ENCODE measurements around the gene INMT. TPM values are rescaled to one million over a fixed set of nuclear protein-coding genes. Genes with fewer than 3 reads are reported as not detected.

The INMT gene
- total and polyA plus RNA-seq, 2 donors (not counting 1 experiment from before 2014, with no cell fraction given) = 0.15 TPM; not detected in 1

DNA sequence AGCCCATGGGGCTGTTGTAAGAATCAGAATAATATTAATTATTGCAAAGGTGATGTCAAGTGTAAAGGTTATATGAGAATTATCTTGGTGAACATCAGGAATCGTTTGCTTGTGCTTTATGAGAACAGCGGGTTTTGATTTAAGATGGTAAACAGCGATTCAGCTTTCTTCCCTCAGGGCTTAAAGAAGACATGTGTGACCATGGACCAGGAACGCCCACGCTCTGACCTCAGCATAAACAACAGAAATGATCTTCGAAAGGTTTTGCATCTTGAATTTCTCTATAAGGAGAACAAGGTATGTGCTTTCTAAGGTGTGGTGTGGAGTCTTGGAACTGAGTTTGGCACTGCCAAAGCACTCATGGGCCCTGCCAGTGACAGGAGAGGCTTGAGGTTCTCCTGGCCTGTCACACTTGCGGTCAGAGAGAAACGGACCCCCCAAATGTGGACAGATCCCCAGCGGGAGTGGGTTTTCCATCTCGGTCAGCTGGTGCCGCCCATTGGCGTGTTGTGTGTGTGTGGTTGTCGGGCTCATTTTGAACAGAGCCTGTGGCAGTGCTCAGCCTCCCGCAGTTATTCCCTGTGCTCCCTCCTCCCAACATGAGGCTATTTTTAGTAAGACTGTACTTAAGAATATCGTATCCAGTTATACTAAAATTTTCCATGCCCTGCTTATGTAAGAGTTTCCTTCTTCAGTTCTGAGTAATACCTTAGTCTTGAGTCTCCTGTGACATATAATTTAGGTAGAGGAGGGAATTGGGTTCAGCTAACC lies 26.5 kb downstream of the INMT start:
- H3K79me2 ChIP-seq (ENCODE audit: control insufficient read depth, insufficient read depth, low read length) = no peaks in the 10 kb centered on the region
- Mint-ChIP-seq H3K4me1 (no peaks in the 10 kb centered on the region), H3K9me3 (ENCODE audit: insufficient read depth) (no peaks in the 10 kb centered on the region), H3K27me3 (no peaks in the 10 kb centered on the region), H3K27ac (no peak overlapping the region), H3K4me3 (no peak overlapping the region)
- ChIA-PET CTCF (no interaction called here), POLR2A (no interaction called here)
- H3K36me3 ChIP-seq (replicated peaks in 1 of 2; ENCODE audit: control extremely low read depth in 1 of 2, control insufficient read depth in 1 of 2, extremely low read depth in 1 of 2, insufficient read depth in 2 of 2, low read length in 1 of 2) = no peaks in the 10 kb centered on the region
- ATAC-seq (ENCODE audit: low read depth) (no peak), DNase-seq (no peak)
- no peak overlapping the region for H3K27ac ChIP-seq (ENCODE audit: low read length in 2 of 2)
- intact Hi-C loops (cut with micrococcal nuclease) = no loop called here
- no peak overlapping the region for H3K9ac ChIP-seq (ENCODE audit: low read length)
- H3K27me3 ChIP-seq (replicated peaks in 1 of 4; ENCODE audit: control extremely low read depth in 1 of 4, control insufficient read depth in 3 of 4, insufficient read depth in 4 of 4, low read length in 3 of 4) = no peaks in the 10 kb centered on the region
- H2AFZ ChIP-seq (ENCODE audit: insufficient read depth, low read depth, low read length, poor library complexity, severe bottlenecking) = no peak overlapping the region
- H3K4me3 ChIP-seq (ENCODE audit: control extremely low read depth in 1 of 5, extremely low read depth in 1 of 5, insufficient read depth in 1 of 5, low read depth in 2 of 5, low read length in 4 of 5) = no peak overlapping the region
- no peaks in the 10 kb centered on the region for H3K4me1 ChIP-seq (ENCODE audit: control insufficient read depth in 2 of 2, insufficient read depth in 2 of 2, low read length in 2 of 2)
- WGBS (ENCODE audit: insufficient coverage) = 94% methylated on average over 7 of the region's 15 CpGs
- TF ChIP-seq, protein P1, sequence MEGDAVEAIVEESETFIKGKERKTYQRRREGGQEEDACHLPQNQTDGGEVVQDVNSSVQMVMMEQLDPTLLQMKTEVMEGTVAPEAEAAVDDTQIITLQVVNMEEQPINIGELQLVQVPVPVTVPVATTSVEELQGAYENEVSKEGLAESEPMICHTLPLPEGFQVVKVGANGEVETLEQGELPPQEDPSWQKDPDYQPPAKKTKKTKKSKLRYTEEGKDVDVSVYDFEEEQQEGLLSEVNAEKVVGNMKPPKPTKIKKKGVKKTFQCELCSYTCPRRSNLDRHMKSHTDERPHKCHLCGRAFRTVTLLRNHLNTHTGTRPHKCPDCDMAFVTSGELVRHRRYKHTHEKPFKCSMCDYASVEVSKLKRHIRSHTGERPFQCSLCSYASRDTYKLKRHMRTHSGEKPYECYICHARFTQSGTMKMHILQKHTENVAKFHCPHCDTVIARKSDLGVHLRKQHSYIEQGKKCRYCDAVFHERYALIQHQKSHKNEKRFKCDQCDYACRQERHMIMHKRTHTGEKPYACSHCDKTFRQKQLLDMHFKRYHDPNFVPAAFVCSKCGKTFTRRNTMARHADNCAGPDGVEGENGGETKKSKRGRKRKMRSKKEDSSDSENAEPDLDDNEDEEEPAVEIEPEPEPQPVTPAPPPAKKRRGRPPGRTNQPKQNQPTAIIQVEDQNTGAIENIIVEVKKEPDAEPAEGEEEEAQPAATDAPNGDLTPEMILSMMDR (IDR thresholded peaks at IDR 0.05) = no peak
- no peak for TF ChIP-seq EZH2 (IDR thresholded peaks at IDR 0.05; ENCODE audit: borderline replicate concordance, insufficient read depth, low read depth, low read length, poor library complexity, severe bottlenecking)
- no peaks in the 10 kb centered on the region for H4K20me1 ChIP-seq (ENCODE audit: control insufficient read depth, insufficient read depth, low read length, poor library complexity, severe bottlenecking)
- no peak overlapping the region for H3K4me2 ChIP-seq (replicated peaks; ENCODE audit: low read depth, low read length, poor library complexity, severe bottlenecking)
- H3K9me3 ChIP-seq (ENCODE audit: control extremely low read depth in 1 of 3, control insufficient read depth in 2 of 3, insufficient read depth in 1 of 3, low read length in 2 of 3) = no peaks in the 10 kb centered on the region

DNA sequence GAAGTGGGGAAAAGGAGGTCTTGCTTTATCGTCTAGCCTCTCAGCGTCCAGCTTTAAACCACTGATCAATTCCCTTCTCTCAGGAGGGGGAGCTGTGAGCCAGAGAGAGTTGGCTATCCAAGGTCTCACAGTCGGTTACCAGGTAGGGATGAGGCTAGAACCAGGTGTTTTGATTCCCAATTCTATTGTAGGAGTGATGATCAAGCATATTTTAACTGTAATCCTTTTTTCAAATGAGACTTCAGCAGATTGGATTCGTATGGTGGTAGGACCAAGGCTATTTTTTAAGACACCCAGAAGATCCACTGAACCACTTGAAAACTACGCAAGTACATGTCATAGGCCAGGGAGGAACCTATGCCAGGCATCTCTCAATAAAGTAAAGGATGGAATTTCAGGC lies 27.6 kb downstream of the INMT start:
- no CpG with 5 or more reads among the region's 5 CpGs for WGBS (ENCODE audit: insufficient coverage)
- Mint-ChIP-seq H3K4me1 (no peaks in the 10 kb centered on the region), H3K4me3 (no peak overlapping the region), H3K27ac (no peak overlapping the region), H3K27me3 (no peaks in the 10 kb centered on the region), H3K9me3 (ENCODE audit: insufficient read depth) (no peaks in the 10 kb centered on the region)
- H3K27me3 ChIP-seq (replicated peaks in 1 of 4; ENCODE audit: control extremely low read depth in 1 of 4, control insufficient read depth in 3 of 4, insufficient read depth in 4 of 4, low read length in 3 of 4) = no peaks in the 10 kb centered on the region
- no peak overlapping the region for H3K27ac ChIP-seq (ENCODE audit: low read length in 2 of 2)
- no peaks in the 10 kb centered on the region for H3K79me2 ChIP-seq (ENCODE audit: control insufficient read depth, insufficient read depth, low read length)
- TF ChIP-seq, protein P1 (IDR thresholded peaks at IDR 0.05) = no peak
- no peak for TF ChIP-seq EZH2 (IDR thresholded peaks at IDR 0.05; ENCODE audit: borderline replicate concordance, insufficient read depth, low read depth, low read length, poor library complexity, severe bottlenecking)
- intact Hi-C loops (cut with micrococcal nuclease) = no loop called here
- ChIA-PET POLR2A (no interaction called here), CTCF (no interaction called here)
- H3K9ac ChIP-seq (ENCODE audit: low read length) = no peak overlapping the region
- H2AFZ ChIP-seq (ENCODE audit: insufficient read depth, low read depth, low read length, poor library complexity, severe bottlenecking) = no peak overlapping the region
- no peaks in the 10 kb centered on the region for H3K9me3 ChIP-seq (ENCODE audit: control extremely low read depth in 1 of 3, control insufficient read depth in 2 of 3, insufficient read depth in 1 of 3, low read length in 2 of 3)
- ATAC-seq (ENCODE audit: low read depth) (no peak), DNase-seq (no peak)
- no peak overlapping the region for H3K4me3 ChIP-seq (ENCODE audit: control extremely low read depth in 1 of 5, extremely low read depth in 1 of 5, insufficient read depth in 1 of 5, low read depth in 2 of 5, low read length in 4 of 5)
- H3K36me3 ChIP-seq (replicated peaks in 1 of 2; ENCODE audit: control extremely low read depth in 1 of 2, control insufficient read depth in 1 of 2, extremely low read depth in 1 of 2, insufficient read depth in 2 of 2, low read length in 1 of 2) = no peaks in the 10 kb centered on the region
- H3K4me1 ChIP-seq (ENCODE audit: control insufficient read depth in 2 of 2, insufficient read depth in 2 of 2, low read length in 2 of 2) = no peaks in the 10 kb centered on the region
- H3K4me2 ChIP-seq (replicated peaks; ENCODE audit: low read depth, low read length, poor library complexity, severe bottlenecking) = no peak overlapping the region
- H4K20me1 ChIP-seq (ENCODE audit: control insufficient read depth, insufficient read depth, low read length, poor library complexity, severe bottlenecking) = no peaks in the 10 kb centered on the region
